ENCODE data around the gene TMCC1. TPM values are rescaled to one million over a fixed set of nuclear protein-coding genes. Genes with fewer than 3 reads are reported as not detected.
"Not testable (repeated sequence)": the region's sequence is repeated elsewhere in the genome, so short reads cannot be mapped to it uniquely, and the experiment has no call there.

The TMCC1 gene
- total RNA-seq, 3 donors from 2014 or later: 12.7 to 14.2 (median 14.1) TPM

GRCh38 chr3:129618901-129619671, 274.4 kb downstream of the TMCC1 start:
- Mint-ChIP-seq H3K27me3 (ENCODE audit: low read depth) (peaks cover 10% of the 10 kb centered on the region), H3K4me1 (ENCODE audit: low read depth) (peaks cover 7% of the 10 kb centered on the region), H3K36me3 (ENCODE audit: insufficient read depth) (no peaks in the 10 kb centered on the region), H3K4me3 (no peak overlapping the region), H3K9me3 (no peaks in the 10 kb centered on the region)
- DNase-seq (no peak), ATAC-seq (no peak)

DNA sequence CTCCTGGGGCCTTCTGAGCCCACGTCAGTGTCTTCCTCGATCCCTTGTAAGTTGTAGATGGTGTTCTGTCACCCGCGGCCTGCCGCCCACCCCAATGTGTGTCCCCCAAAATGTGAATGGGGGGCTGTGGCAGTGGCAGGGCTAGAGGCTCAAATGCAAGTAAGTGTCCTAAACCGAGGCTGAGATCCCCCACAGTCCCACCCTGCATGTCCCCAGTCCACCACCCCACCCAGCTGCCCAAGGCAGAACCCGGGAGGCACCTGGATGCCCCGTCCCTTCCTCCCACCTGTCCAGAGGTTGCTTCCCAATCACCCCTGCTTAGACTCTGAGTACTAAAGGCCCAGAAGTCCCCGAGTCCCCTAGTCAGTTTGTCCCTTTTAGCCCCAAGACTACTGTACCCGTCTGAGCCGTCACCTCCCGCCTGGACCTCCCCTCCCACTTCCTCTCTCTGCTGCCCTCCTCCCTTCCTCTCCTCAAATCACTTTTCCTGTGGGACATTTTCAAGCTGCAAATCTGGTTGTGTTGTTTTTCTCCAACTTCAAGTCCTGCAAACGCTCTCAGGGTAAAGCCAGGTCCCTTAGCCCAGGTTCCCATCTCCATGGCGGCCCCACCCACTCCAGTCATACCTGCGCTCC, 275.2 kb downstream of the TMCC1 start:
- ATAC-seq (no peak), DNase-seq (no peak)
- H3K4me3 Mint-ChIP-seq: no peak overlapping the region

DNA sequence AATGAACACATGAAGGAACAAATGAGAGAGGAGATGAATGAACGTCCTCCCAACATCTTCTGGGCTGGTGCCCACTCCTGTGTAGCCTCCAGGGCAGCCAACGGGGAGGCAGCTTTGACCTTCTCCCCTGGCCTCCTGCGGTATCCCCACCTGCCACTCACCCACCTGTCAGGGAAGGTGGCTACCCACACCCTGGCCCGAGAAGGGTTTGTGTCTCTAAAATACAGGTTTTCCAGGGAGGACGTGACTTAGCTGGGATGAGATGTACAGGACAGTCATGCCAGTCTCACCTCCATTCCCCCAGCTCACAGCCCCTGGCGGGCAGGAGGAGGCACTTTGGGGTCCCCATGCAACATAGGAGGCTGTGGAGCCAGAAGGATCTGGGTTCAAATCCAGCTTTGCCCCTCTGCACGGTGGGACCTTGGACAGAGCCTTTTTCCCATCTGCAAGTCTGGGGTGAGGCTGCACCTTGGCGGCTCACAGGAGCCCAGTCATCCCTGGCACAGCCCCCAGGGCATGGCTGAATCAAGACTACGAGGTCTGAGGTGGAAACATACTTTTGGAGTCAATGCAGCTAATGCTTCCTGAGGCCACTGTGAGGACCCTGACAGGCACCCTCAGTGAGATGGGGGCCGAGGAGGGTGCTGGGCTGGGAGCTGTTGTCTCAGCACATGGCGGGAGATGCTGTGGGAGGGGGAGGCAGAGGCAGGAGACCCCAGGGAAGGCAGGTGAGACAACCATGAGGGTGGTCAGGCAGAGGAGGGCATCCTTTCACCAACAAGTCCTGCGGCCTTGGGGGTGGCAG, 275.9 kb downstream of the TMCC1 start:
- no peaks in the 10 kb centered on the region for H3K9me3 Mint-ChIP-seq
- peaks cover 7% of the 10 kb centered on the region for H3K4me1 Mint-ChIP-seq (ENCODE audit: low read depth)
- DNase-seq: no peak
- ATAC-seq: no peak
- H3K27me3 Mint-ChIP-seq (ENCODE audit: low read depth): peaks cover 10% of the 10 kb centered on the region
- H3K36me3 Mint-ChIP-seq (ENCODE audit: insufficient read depth): no peaks in the 10 kb centered on the region
- no peak overlapping the region for H3K4me3 Mint-ChIP-seq

More for the DNA sequence above, 275.2 kb downstream of the TMCC1 start:
- Mint-ChIP-seq H3K9me3 (no peaks in the 10 kb centered on the region), H3K4me1 (ENCODE audit: low read depth) (peaks cover 7% of the 10 kb centered on the region), H3K36me3 (ENCODE audit: insufficient read depth) (no peaks in the 10 kb centered on the region), H3K27me3 (ENCODE audit: low read depth) (peaks cover 10% of the 10 kb centered on the region)

DNA sequence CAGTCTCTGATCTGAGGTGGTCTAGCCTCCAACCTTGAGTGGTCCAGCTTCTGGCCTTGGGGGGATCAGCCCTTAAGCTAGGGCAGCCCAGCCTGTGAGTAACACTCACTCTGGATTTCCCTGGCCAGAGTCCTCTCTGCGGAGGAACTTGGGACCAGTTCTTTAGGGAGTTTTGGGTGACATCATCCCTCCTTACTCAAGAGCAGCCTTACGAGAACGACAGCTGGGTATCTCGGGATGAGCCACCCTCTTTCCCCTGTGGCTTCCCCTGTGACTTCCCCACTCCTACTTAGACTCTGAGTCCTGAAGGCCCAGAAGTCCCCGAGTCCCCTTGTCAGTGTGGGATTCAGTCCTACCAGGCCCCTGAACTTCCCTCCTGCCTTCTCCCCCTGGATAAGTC, 276.8 kb downstream of the TMCC1 start:
- no peaks in the 10 kb centered on the region for H3K9me3 Mint-ChIP-seq
- no peaks in the 10 kb centered on the region for H3K36me3 Mint-ChIP-seq (ENCODE audit: insufficient read depth)
- peaks cover 10% of the 10 kb centered on the region for H3K27me3 Mint-ChIP-seq (ENCODE audit: low read depth)
- no peak for DNase-seq
- ATAC-seq: no peak
- peaks cover 7% of the 10 kb centered on the region for H3K4me1 Mint-ChIP-seq (ENCODE audit: low read depth)
- H3K4me3 Mint-ChIP-seq: no peak overlapping the region

- Mint-ChIP-seq H3K36me3 (ENCODE audit: insufficient read depth) (no peaks in the 10 kb centered on the region), H3K4me3 (no peak overlapping the region), H3K27me3 (ENCODE audit: low read depth) (peaks cover 10% of the 10 kb centered on the region), H3K4me1 (ENCODE audit: low read depth) (peaks cover 7% of the 10 kb centered on the region), H3K9me3 (no peaks in the 10 kb centered on the region)
- ATAC-seq: no peak
- DNase-seq: no peak
Measured at GRCh38 chr3:129616291-129616690, 277.2 kb downstream of the TMCC1 start.

GRCh38 chr3:129615751-129616281, 277.7 kb downstream of the TMCC1 start:
- Mint-ChIP-seq H3K9me3 (no peaks in the 10 kb centered on the region), H3K4me1 (ENCODE audit: low read depth) (peaks cover 7% of the 10 kb centered on the region), H3K27me3 (ENCODE audit: low read depth) (peaks cover 10% of the 10 kb centered on the region), H3K4me3 (no peak overlapping the region), H3K36me3 (ENCODE audit: insufficient read depth) (no peaks in the 10 kb centered on the region)
- DNase-seq (no peak), ATAC-seq (no peak)

- no peaks in the 10 kb centered on the region for H3K36me3 Mint-ChIP-seq (ENCODE audit: insufficient read depth)
- peaks cover 10% of the 10 kb centered on the region for H3K27me3 Mint-ChIP-seq (ENCODE audit: low read depth)
- ATAC-seq: no peak
- no peak for DNase-seq
- peaks cover 7% of the 10 kb centered on the region for H3K4me1 Mint-ChIP-seq (ENCODE audit: low read depth)
- no peaks in the 10 kb centered on the region for H3K9me3 Mint-ChIP-seq
- H3K4me3 Mint-ChIP-seq: no peak overlapping the region
Measured at GRCh38 chr3:129614927-129615363, 278.6 kb downstream of the TMCC1 start.

DNA sequence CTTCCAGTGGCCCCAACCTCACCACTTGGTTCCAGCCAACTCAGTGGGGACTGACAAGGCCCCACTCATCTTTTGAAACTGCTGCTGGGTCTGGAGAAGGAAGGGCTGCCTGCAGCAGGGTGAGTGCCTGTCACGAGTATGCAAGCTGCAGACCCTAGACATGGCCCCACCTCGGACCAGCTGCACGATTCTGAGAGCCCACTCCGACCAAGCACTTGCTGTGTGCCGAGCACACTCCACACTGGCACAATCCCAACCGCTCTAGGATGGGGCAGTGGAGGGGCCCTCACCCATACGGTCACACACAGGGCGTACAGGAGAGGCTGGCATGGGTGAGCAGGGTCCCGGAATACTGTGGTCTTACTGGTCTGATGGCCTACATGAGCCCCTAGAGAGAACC, 279.1 kb downstream of the TMCC1 start:
- Mint-ChIP-seq H3K9me3 (no peaks in the 10 kb centered on the region), H3K27me3 (ENCODE audit: low read depth) (peaks cover 10% of the 10 kb centered on the region), H3K4me1 (ENCODE audit: low read depth) (peaks cover 7% of the 10 kb centered on the region), H3K4me3 (no peak overlapping the region), H3K36me3 (ENCODE audit: insufficient read depth) (no peaks in the 10 kb centered on the region)
- DNase-seq: no peak
- ATAC-seq: no peak

DNA sequence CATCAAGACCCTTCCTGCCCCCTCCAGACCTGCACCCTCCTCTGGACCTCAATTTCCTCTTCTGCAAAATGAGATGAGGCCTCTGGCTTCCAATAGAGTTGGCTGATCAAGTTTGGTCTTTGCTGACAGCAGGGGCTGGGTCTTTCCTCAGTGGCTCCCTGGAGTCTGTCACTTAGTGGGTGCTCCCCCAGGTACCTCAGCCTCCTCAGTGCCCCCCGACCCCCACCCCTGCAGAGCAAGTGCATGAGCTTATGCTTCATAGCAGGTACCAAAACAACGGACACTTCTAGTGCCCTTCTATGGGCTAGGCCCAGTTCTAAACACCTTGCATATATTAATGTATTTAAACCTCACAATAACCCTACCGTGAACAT, 280.2 kb downstream of the TMCC1 start:
- H3K36me3 Mint-ChIP-seq (ENCODE audit: insufficient read depth): no peaks in the 10 kb centered on the region
- H3K4me1 Mint-ChIP-seq (ENCODE audit: low read depth): peaks cover 8% of the 10 kb centered on the region
- peaks cover 6% of the 10 kb centered on the region for H3K27me3 Mint-ChIP-seq (ENCODE audit: low read depth)
- ATAC-seq: no peak
- H3K4me3 Mint-ChIP-seq: no peak overlapping the region
- no peaks in the 10 kb centered on the region for H3K9me3 Mint-ChIP-seq
- DNase-seq: no peak

- H3K36me3 Mint-ChIP-seq (ENCODE audit: insufficient read depth): no peaks in the 10 kb centered on the region
- peaks cover 8% of the 10 kb centered on the region for H3K4me1 Mint-ChIP-seq (ENCODE audit: low read depth)
- ATAC-seq (no peak), DNase-seq (no peak)
- no peaks in the 10 kb centered on the region for H3K9me3 Mint-ChIP-seq
- H3K4me3 Mint-ChIP-seq: no peak overlapping the region
- peaks cover 3% of the 10 kb centered on the region for H3K27me3 Mint-ChIP-seq (ENCODE audit: low read depth)
Measured at GRCh38 chr3:129612534-129613366, 280.8 kb downstream of the TMCC1 start.

DNA sequence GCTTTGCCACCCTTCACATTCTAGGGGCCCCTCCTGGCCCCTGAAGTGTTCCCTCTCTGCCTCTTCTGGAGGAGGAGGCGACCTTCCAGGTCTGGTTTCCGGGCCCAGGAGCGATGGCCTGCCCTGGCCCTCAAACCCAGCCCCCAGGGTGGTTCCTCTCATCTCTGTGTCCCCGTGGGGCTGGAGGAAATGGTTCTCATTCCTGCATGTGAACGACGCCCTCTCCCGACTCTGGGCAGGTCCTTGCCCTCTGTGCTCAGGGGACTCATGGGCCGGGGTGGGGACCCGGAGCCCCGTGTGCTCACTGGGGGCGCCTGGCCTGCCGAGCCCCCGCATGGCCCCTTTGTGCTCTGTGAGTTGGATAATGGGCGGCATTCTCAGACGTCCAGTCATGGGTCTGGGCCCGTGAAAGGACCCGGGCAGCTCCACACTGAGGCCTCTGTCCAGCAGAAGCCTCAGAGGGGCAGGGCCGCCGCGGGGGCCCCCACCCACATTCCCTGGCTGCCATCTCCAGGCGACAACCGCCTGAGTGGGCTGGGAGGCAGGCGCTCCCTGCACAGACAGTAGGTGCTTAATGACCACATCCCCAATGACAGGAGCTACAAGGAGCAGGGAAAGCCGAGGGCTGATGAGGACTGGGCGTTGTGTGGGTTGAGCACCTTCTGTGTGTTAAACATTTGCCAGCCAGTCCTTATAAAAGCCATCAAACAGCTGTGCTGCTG, 281.5 kb downstream of the TMCC1 start:
- no peak overlapping the region for H3K4me3 Mint-ChIP-seq

DNA sequence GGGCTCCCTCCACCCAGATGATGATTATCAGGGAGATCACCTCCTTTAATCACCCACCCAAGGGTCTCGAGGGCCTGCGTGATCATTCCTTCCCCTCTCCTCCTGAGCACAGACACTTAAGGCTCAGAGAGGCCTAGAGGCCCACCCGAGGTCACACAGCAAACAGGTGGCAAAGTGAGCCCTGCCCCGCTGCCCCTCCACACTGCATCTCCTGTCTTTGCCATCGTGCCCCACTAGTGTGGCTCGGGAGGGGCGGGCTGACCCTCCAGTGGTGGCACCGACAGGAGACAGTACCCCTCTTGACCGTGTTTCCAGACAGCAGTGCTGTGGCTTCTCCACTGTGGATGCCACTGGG, 282.1 kb downstream of the TMCC1 start:
- H3K4me1 Mint-ChIP-seq (ENCODE audit: low read depth): peaks cover 14% of the 10 kb centered on the region
- no peaks in the 10 kb centered on the region for H3K27me3 Mint-ChIP-seq (ENCODE audit: low read depth)
- ATAC-seq (no peak), DNase-seq (no peak)
- H3K9me3 Mint-ChIP-seq: no peaks in the 10 kb centered on the region
- H3K36me3 Mint-ChIP-seq (ENCODE audit: insufficient read depth): no peaks in the 10 kb centered on the region
- H3K4me3 Mint-ChIP-seq: no peak overlapping the region

More for the DNA sequence above, 281.5 kb downstream of the TMCC1 start:
- no peak for DNase-seq
- no peak for ATAC-seq
- H3K4me1 Mint-ChIP-seq (ENCODE audit: low read depth): peaks cover 12% of the 10 kb centered on the region
- peaks cover under 1% of the 10 kb centered on the region for H3K27me3 Mint-ChIP-seq (ENCODE audit: low read depth)
- no peaks in the 10 kb centered on the region for H3K36me3 Mint-ChIP-seq (ENCODE audit: insufficient read depth)
- no peaks in the 10 kb centered on the region for H3K9me3 Mint-ChIP-seq

- ATAC-seq; H3K27me3 Mint-ChIP-seq (ENCODE audit: low read depth); H3K4me3 Mint-ChIP-seq; H3K36me3 Mint-ChIP-seq (ENCODE audit: insufficient read depth); DNase-seq; H3K9me3 Mint-ChIP-seq: not testable (repeated sequence)
- H3K4me1 Mint-ChIP-seq (ENCODE audit: low read depth): peaks cover 14% of the 10 kb centered on the region
Measured at GRCh38 chr3:129610794-129611445, 282.6 kb downstream of the TMCC1 start.
